B cell (primary cell): Measurements from ENCODE around the gene KRTAP2-3. TPM values are rescaled to one million over a fixed set of nuclear protein-coding genes. Genes with fewer than 3 reads are reported as not detected.
"Not testable (repeated sequence)": the region's sequence is repeated elsewhere in the genome, so short reads cannot be mapped to it uniquely, and the experiment has no call there.

Experiments
- ATAC-seq: fragments of 200-7000 bp; cut with Tn5 transposase; one replicate; pipeline ENCODE4 v1.10.0; 2021; ENCODE audit warnings: low read depth, mild to moderate bottlenecking, moderate number of reproducible peaks, moderate library complexity
- CTCF ChIA-PET: fragments of 350-600 bp; sonication (Branson Sonifier 250); formaldehyde crosslinking; loops from one replicate; lab custom pipeline; 2021; ENCODE audit warnings: antibody characterized with exemption, inconsistent platforms; lab: Charles Lee
- POLR2A ChIA-PET: fragments of 350-600 bp; sonication (Branson Sonifier 250); formaldehyde crosslinking; loops from one replicate; lab custom pipeline; 2021; ENCODE audit warnings: antibody characterized with exemption; lab: Charles Lee
- DNase-seq: peaks from one replicate; pipeline ENCODE4 v3.0.0; 2013
- H2AFZ ChIP-seq: 2 replicates; pipeline ENCODE4 v1.6.1; 2012; ENCODE audit warnings: mild to moderate bottlenecking, low read depth, low read length; ENCODE audit not compliant: insufficient read depth, poor library complexity, severe bottlenecking
- H3K27ac ChIP-seq, 2 donors: 1 replicate in 1 of 2; 2 replicates in 1 of 2; pipeline ENCODE4 v1.5.1; 2012 to 2013; ENCODE audit warnings: low read length in 2 of 2, mild to moderate bottlenecking in 2 of 2, moderate library complexity in 1 of 2
- H3K27me3 ChIP-seq, 4 experiments: fragments of 200-600 bp in 1 of 4; sonication (generic) in 1 of 4; replicated peaks in 1 of 4; 1 replicate in 2 of 4; 2 replicates in 2 of 4; pipeline versions ENCODE4 v1.6.1 to v1.7.0; 2013 to 2016; ENCODE audit warnings: low read length in 3 of 4, mild to moderate bottlenecking in 2 of 4, mixed read lengths in 1 of 4, moderate library complexity in 1 of 4; ENCODE audit not compliant: insufficient read depth in 4 of 4, control insufficient read depth in 3 of 4; ENCODE audit errors: control extremely low read depth in 1 of 4
- H3K36me3 ChIP-seq, 2 experiments: replicated peaks in 1 of 2; 1 replicate in 1 of 2; 2 replicates in 1 of 2; pipeline versions ENCODE4 v1.6.1 to v1.7.1; 2013; ENCODE audit warnings: low read length in 1 of 2; ENCODE audit not compliant: insufficient read depth in 2 of 2, control insufficient read depth in 1 of 2; ENCODE audit errors: control extremely low read depth in 1 of 2, extremely low read depth in 1 of 2
- H3K4me1 ChIP-seq, 2 donors: fragments of 200-600 bp in 1 of 2; sonication (generic) in 1 of 2; 1 replicate in 1 of 2; 2 replicates in 1 of 2; pipeline versions ENCODE4 v1.5.1 to v1.6.1; 2013 to 2017; ENCODE audit warnings: low read length in 2 of 2; ENCODE audit not compliant: control insufficient read depth in 2 of 2, insufficient read depth in 2 of 2
- H3K4me2 ChIP-seq: replicated peaks from 2 replicates; pipeline ENCODE3; 2012; ENCODE audit warnings: mild to moderate bottlenecking, low read depth, low read length; ENCODE audit not compliant: poor library complexity, severe bottlenecking
- H3K4me3 ChIP-seq, 5 experiments: fragments of 200-600 bp in 1 of 5; sonication (generic) in 1 of 5; 1 replicate in 3 of 5; 2 replicates in 2 of 5; pipeline versions ENCODE4 v1.5.1 to v1.7.0; 2011 to 2016; ENCODE audit warnings: low read length in 4 of 5, mild to moderate bottlenecking in 4 of 5, low read depth in 2 of 5, control low read depth in 1 of 5, moderate library complexity in 1 of 5; ENCODE audit not compliant: insufficient read depth in 1 of 5; ENCODE audit errors: control extremely low read depth in 1 of 5, extremely low read depth in 1 of 5
- H3K79me2 ChIP-seq: fragments of 200-600 bp; sonication (generic); one replicate; pipeline ENCODE4 v1.6.0; 2016; ENCODE audit warnings: low read length; ENCODE audit not compliant: control insufficient read depth, insufficient read depth
- H3K9ac ChIP-seq: fragments of 200-600 bp; sonication (generic); 2 replicates; pipeline ENCODE4 v1.6.1; 2017; ENCODE audit warnings: mild to moderate bottlenecking, low read length, moderate library complexity
- H3K9me3 ChIP-seq, 3 donors: one replicate each; pipeline versions ENCODE4 v1.6.1 to v1.7.1; 2013; ENCODE audit warnings: low read length in 2 of 3; ENCODE audit not compliant: control insufficient read depth in 2 of 3, insufficient read depth in 1 of 3; ENCODE audit errors: control extremely low read depth in 1 of 3
- H4K20me1 ChIP-seq: 2 replicates; pipeline ENCODE4 v1.6.0; 2012; ENCODE audit warnings: mild to moderate bottlenecking, low read length; ENCODE audit not compliant: insufficient read depth, control insufficient read depth, poor library complexity, severe bottlenecking
- H3K27ac Mint-ChIP-seq: one replicate; pipeline ENCODE4 v1.8.0; 2021; ENCODE audit warnings: mixed read lengths
- H3K27me3 Mint-ChIP-seq: one replicate; pipeline ENCODE4 v1.8.0; 2021; ENCODE audit warnings: mixed read lengths
- H3K4me1 Mint-ChIP-seq: one replicate; pipeline ENCODE4 v1.8.0; 2021; ENCODE audit warnings: mixed read lengths
- H3K4me3 Mint-ChIP-seq: one replicate; pipeline ENCODE4 v1.8.0; 2021; ENCODE audit warnings: mixed read lengths
- H3K9me3 Mint-ChIP-seq: one replicate; pipeline ENCODE4 v1.8.0; 2022; ENCODE audit warnings: mixed read lengths; ENCODE audit not compliant: insufficient read depth
- EZH2 ChIP-seq: IDR thresholded peaks from 2 replicates; pipeline ENCODE4 v1.6.1; 2012; ENCODE audit warnings: borderline replicate concordance, low read depth, mild to moderate bottlenecking, moderate library complexity, low read length; ENCODE audit not compliant: insufficient read depth, poor library complexity, severe bottlenecking
- WGBS: methylation state at CpG from one replicate; pipeline ENCODE4 v1.1.5; 2013; ENCODE audit warnings: missing lambda C conversion rate; ENCODE audit not compliant: insufficient coverage; 5-methylcytosine and 5-hydroxymethylcytosine counted together
- intact Hi-C: fragments of 100-400 bp; cut with micrococcal nuclease; formaldehyde crosslinking; loops from one replicate; pipeline ENCODE4 v1.10.0; 2022
- polyA plus RNA-seq: library from polyadenylated mRNA; depleted of rRNA; stranded (reverse); fragments of >200 nt; gene quantifications from 2 replicates; pipeline ENCODE4 v1.2.3, GENCODE V29; 2012
- total RNA-seq, 2 donors: library from RNA; stranded (reverse); fragments of 120-200 nt in 1 of 2; gene quantifications; 1 replicate in 1 of 2; 2 replicates in 1 of 2; pipeline versions ENCODE4 v1.2.3 to v1.2.4, GENCODE V29; 2013 to 2022
- TF ChIP-seq, protein P1 (sequence below): fragments of 200-600 bp; IDR thresholded peaks from one replicate; pipeline ENCODE4 v1.8.0; 2022; ENCODE audit warnings: antibody characterized with exemption, mild to moderate bottlenecking

Gene KRTAP2-3
- total and polyA plus RNA-seq, 2 donors (not counting 1 experiment from before 2014, with no cell fraction given): not detected

DNA sequence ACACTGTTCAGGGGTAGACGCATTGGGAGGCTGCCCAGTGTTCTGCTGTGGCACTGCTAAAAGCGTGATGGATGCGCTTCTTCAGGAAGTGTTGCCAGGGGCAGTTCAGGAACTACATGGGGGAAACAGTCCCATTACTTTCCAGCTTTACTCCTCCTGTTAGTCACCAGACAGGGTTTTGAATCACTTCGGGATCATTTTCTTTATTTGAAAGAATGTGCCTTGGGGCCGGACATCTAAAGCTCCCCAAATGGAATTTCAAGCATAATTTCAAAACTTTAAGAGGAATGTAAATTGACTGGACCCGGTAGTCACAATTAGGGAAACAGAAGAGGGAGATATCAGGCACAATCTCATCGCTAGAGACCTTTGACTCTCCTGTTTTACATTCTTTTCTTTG, 11.5 kb downstream of the KRTAP2-3 start:
- Histone ChIP-seq H3K4me1 (no peaks in the 10 kb centered on the region), H3K27me3 (peaks cover 0 to 2% (median 0%) of the 10 kb centered on the region in 4 experiments), H3K36me3 (no peaks in the 10 kb centered on the region), H2AFZ (no peak overlapping the region), H3K27ac (no peak overlapping the region), H3K9me3 (peaks cover 0 to 1% (median 0%) of the 10 kb centered on the region in 3 donors), H4K20me1 (no peaks in the 10 kb centered on the region), H3K4me3 (no peak overlapping the region), H3K4me2 (no peak overlapping the region), H3K9ac (no peak overlapping the region), H3K79me2 (no peaks in the 10 kb centered on the region)
- Mint-ChIP-seq H3K27ac (no peak overlapping the region), H3K4me1 (peaks cover 2% of the 10 kb centered on the region), H3K9me3 (peaks cover 3% of the 10 kb centered on the region), H3K27me3 (peaks cover 36% of the 10 kb centered on the region), H3K4me3 (no peak overlapping the region)
- 100% methylated on average over 4 of the region's 7 CpGs for WGBS
- CTCF ChIA-PET: no interaction called here
- intact Hi-C loops: no loop called here
- DNase-seq (no peak), ATAC-seq (no peak)
- POLR2A ChIA-PET: no interaction called here
- TF ChIP-seq EZH2: no peak
- TF ChIP-seq, protein P1, sequence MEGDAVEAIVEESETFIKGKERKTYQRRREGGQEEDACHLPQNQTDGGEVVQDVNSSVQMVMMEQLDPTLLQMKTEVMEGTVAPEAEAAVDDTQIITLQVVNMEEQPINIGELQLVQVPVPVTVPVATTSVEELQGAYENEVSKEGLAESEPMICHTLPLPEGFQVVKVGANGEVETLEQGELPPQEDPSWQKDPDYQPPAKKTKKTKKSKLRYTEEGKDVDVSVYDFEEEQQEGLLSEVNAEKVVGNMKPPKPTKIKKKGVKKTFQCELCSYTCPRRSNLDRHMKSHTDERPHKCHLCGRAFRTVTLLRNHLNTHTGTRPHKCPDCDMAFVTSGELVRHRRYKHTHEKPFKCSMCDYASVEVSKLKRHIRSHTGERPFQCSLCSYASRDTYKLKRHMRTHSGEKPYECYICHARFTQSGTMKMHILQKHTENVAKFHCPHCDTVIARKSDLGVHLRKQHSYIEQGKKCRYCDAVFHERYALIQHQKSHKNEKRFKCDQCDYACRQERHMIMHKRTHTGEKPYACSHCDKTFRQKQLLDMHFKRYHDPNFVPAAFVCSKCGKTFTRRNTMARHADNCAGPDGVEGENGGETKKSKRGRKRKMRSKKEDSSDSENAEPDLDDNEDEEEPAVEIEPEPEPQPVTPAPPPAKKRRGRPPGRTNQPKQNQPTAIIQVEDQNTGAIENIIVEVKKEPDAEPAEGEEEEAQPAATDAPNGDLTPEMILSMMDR: no peak

DNA sequence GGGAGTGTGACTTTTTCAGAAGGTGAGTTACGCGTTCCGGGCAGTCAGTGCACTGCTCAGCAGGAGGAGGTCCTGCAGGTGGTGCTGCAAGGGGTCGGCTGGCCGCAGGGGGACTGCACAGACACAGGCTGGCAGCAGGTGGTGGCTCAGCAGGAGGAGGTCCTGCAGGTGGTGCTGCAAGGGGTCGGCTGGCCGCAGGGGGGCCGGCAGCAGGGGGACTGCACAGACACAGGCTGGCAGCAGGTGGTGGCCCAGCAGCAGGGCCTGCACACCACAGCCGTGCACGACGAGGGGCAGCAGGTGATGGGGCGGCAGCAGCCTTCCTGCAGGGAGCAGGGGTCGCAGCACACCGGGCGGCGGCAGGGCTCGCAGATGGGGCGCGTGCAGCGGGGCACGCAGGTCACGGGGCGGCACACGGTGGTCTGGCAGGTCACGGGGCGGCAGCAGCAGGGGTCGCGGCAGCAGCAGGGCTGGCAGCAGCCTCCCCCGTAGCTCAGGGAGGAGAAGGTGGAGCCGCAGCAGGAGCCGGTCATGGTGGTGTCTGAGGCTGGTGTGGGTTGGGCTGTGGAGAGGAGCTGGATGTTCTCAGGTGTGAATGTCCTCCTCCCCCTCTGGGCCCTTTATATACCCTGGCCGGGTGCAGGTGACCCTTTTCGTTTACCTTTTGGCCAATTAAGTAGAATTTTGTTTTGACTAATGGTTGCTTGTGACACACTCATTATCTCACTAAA, 13.0 kb downstream of the KRTAP2-3 start, which contains the start of gene KRTAP2-1:
TSS of gene KRTAP2-1 (minus strand) at position 582 of the 731 bp plus-strand sequence. CDS start at position 533, 49 bp downstream.
- peaks cover 35% of the 10 kb centered on the region for H3K27me3 Mint-ChIP-seq
- CTCF ChIA-PET: interaction anchor here (1.3 kb wide), 1 partner anchor 8 kb away, joined by 3 read pairs; no protein-coding TSS in a partner anchor
- H3K9ac ChIP-seq, H3K4me3 Mint-ChIP-seq, H2AFZ ChIP-seq, H3K79me2 ChIP-seq, intact Hi-C loops, H3K4me2 ChIP-seq, H3K27me3 ChIP-seq, H3K4me1 Mint-ChIP-seq, POLR2A ChIA-PET, H3K4me3 ChIP-seq, H4K20me1 ChIP-seq, H3K27ac Mint-ChIP-seq, ATAC-seq, DNase-seq, H3K27ac ChIP-seq, H3K9me3 Mint-ChIP-seq, H3K4me1 ChIP-seq, H3K9me3 ChIP-seq, H3K36me3 ChIP-seq: not testable (repeated sequence)
- WGBS: 83% methylated on average over 3 of the region's 33 CpGs
